Neural progenitor cell (in vitro differentiated cells): ENCODE results near the gene SLC17A9. TPM values are rescaled to one million over a fixed set of nuclear protein-coding genes. Genes with fewer than 3 reads are reported as not detected.
A peak's percentile ranks its signal among the peaks of the same experiment; 100 is the strongest.

Experiments used
- DNase-seq: peaks from one replicate; pipeline ENCODE4 v3.0.0-alpha.2; 2016; ENCODE audit warnings: low spot score
- H2AFZ ChIP-seq: fragments of 200-600 bp; sonication (generic); replicated peaks from 2 replicates; pipeline ENCODE4 v1.6.1; 2016; ENCODE audit warnings: antibody characterized with exemption
- H3F3A ChIP-seq: fragments of 200-600 bp; sonication (generic); 2 replicates; pipeline ENCODE4 v1.6.1; 2016; ENCODE audit warnings: antibody characterized with exemption, low read depth
- H3K27ac ChIP-seq: fragments of 200-600 bp; sonication (generic); 2 replicates; pipeline ENCODE4 v1.5.1; 2016; ENCODE audit warnings: mild to moderate bottlenecking
- H3K27me3 ChIP-seq: fragments of 200-600 bp; sonication (generic); 2 replicates; pipeline ENCODE4 v1.6.1; 2016; ENCODE audit warnings: mild to moderate bottlenecking, moderate library complexity
- H3K36me3 ChIP-seq: fragments of 200-600 bp; sonication (generic); 2 replicates; pipeline ENCODE4 v1.5.1; 2016
- H3K4me1 ChIP-seq: fragments of 200-600 bp; sonication (generic); 2 replicates; pipeline ENCODE4 v1.6.1; 2016; ENCODE audit warnings: mixed run types
- H3K4me2 ChIP-seq: fragments of 200-600 bp; sonication (generic); 2 replicates; pipeline ENCODE4 v1.6.1; 2016
- H3K4me3 ChIP-seq: fragments of 200-600 bp; sonication (generic); 2 replicates; pipeline ENCODE4 v1.5.1; 2016
- H3K79me2 ChIP-seq: fragments of 200-600 bp; sonication (generic); 2 replicates; pipeline ENCODE4 v1.6.1; 2016; ENCODE audit warnings: low read depth
- H3K9ac ChIP-seq: fragments of 200-600 bp; sonication (generic); 2 replicates; pipeline ENCODE4 v1.6.1; 2016
- H3K9me3 ChIP-seq: fragments of 200-600 bp; sonication (generic); 2 replicates; pipeline ENCODE4 v1.5.1; 2016; ENCODE audit warnings: low read depth
- H4K20me1 ChIP-seq: fragments of 200-600 bp; sonication (generic); 2 replicates; pipeline ENCODE4 v1.6.1; 2016; ENCODE audit warnings: low read depth
- H3K27ac Mint-ChIP-seq: 3 replicates; pipeline ENCODE4 v1.8.0; 2021; ENCODE audit warnings: mixed read lengths
- H3K27me3 Mint-ChIP-seq: 2 replicates; pipeline ENCODE4 v1.8.0; 2022; ENCODE audit warnings: low read depth, mild to moderate bottlenecking, inconsistent platforms, moderate library complexity, mixed read lengths; ENCODE audit not compliant: insufficient read depth
- H3K36me3 Mint-ChIP-seq: 3 replicates; pipeline ENCODE4 v1.8.0; 2021; ENCODE audit warnings: mixed read lengths
- H3K4me1 Mint-ChIP-seq: 3 replicates; pipeline ENCODE4 v1.8.0; 2021; ENCODE audit warnings: mixed read lengths
- H3K4me3 Mint-ChIP-seq: 3 replicates; pipeline ENCODE4 v1.8.0; 2021; ENCODE audit warnings: mild to moderate bottlenecking, moderate library complexity, mixed read lengths
- H3K9me3 Mint-ChIP-seq: 3 replicates; pipeline ENCODE4 v1.8.0; 2020; ENCODE audit warnings: mixed read lengths
- CTCF ChIP-seq: fragments of 200-600 bp; sonication (generic); IDR thresholded peaks from 2 replicates; pipeline ENCODE4 v1.5.1; 2017; ENCODE audit warnings: antibody characterized with exemption, mild to moderate bottlenecking
- EZH2 ChIP-seq: fragments of 200-600 bp; sonication (generic); IDR thresholded peaks from 2 replicates; pipeline ENCODE4 v1.6.1; 2017; ENCODE audit warnings: antibody characterized with exemption, mild to moderate bottlenecking, moderate library complexity
- EZH2phosphoT487 ChIP-seq: fragments of 200-600 bp; sonication (generic); IDR thresholded peaks from 2 replicates; pipeline ENCODE4 v1.6.1; 2017; ENCODE audit warnings: antibody characterized with exemption
- total RNA-seq: library from RNA; depleted of rRNA; stranded (reverse); fragments of >200 nt; gene quantifications from 2 replicates; pipeline ENCODE4 v1.2.3, GENCODE V29; 2015; ENCODE audit warnings: low replicate concordance

The SLC17A9 gene
- total RNA-seq, 1 donor from 2014 or later: 0.17 TPM

DNA sequence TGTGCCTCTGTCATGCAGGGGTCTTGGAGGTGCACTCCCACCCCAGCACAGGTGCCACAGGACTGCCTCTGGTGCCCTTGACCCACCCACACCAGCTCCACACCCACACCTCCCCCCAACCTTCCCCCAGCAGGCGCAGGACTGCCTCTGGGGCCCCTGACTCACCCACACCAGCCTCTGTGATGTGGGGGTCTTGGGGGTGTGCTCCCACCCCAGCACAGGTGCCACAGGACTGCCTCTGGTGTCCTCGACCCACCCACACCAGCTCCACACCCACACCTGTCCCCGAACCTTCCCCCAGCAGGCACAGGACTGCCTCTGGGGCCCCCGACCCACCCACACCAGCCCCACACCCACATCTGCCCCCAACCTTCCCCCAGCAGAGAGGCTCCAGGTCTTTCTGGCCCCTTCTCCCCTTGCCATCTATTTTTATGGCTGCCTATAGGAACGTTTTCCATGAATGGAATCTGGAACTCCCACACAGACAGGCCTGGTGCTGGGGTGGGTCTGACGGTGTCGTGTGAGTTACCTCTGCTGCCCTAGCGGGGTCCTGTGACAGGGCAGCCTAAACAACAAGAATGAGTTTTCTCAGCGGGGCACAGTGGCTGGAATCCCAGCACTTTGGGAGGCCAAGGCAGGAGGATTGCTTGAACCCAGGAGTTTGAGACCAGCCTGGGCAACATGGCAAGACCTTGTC lies 23.5 kb downstream of the SLC17A9 start:
- DNase-seq: no peak
- no peak overlapping the region for H3K27ac ChIP-seq
- H3K9me3 Mint-ChIP-seq: no peaks in the 10 kb centered on the region
- no peaks in the 10 kb centered on the region for H3K79me2 ChIP-seq
- peak overlapping the region; percentile 53 for H3K4me3 Mint-ChIP-seq
- no peak for TF ChIP-seq EZH2phosphoT487
- no peak for TF ChIP-seq CTCF
- TF ChIP-seq EZH2: no peak
- peak overlapping the region; percentile 40 for H3K27ac Mint-ChIP-seq
- no peak overlapping the region for H3K4me2 ChIP-seq
- H3K4me3 ChIP-seq: no peak overlapping the region
- no peaks in the 10 kb centered on the region for H3K36me3 Mint-ChIP-seq
- H3F3A ChIP-seq: peaks cover 17% of the 10 kb centered on the region
- no peaks in the 10 kb centered on the region for H3K36me3 ChIP-seq
- H3K27me3 Mint-ChIP-seq: peaks cover 48% of the 10 kb centered on the region
- peaks cover 27% of the 10 kb centered on the region for H3K4me1 ChIP-seq
- no peak overlapping the region for H3K9ac ChIP-seq
- no peaks in the 10 kb centered on the region for H3K9me3 ChIP-seq
- H4K20me1 ChIP-seq: peaks cover 8% of the 10 kb centered on the region
- H2AFZ ChIP-seq: no peak overlapping the region
- peaks cover 61% of the 10 kb centered on the region for H3K27me3 ChIP-seq
- H3K4me1 Mint-ChIP-seq: peaks cover 46% of the 10 kb centered on the region

GRCh38 chr20:62976886-62977285 lies 24.4 kb downstream of the SLC17A9 start:
- peaks cover 27% of the 10 kb centered on the region for H3K4me1 ChIP-seq
- no peak overlapping the region for H3K4me3 ChIP-seq
- H3K9me3 ChIP-seq: no peaks in the 10 kb centered on the region
- H3K36me3 ChIP-seq: no peaks in the 10 kb centered on the region
- Mint-ChIP-seq H3K27me3 (peaks cover 41% of the 10 kb centered on the region), H3K27ac (peak overlapping the region; percentile 40), H3K9me3 (no peaks in the 10 kb centered on the region), H3K36me3 (no peaks in the 10 kb centered on the region), H3K4me1 (peaks cover 44% of the 10 kb centered on the region), H3K4me3 (no peak overlapping the region)
- no peak overlapping the region for H2AFZ ChIP-seq
- H4K20me1 ChIP-seq: peaks cover 8% of the 10 kb centered on the region
- no peak overlapping the region for H3K27ac ChIP-seq
- no peaks in the 10 kb centered on the region for H3K79me2 ChIP-seq
- no peak overlapping the region for H3K4me2 ChIP-seq
- no peak overlapping the region for H3K9ac ChIP-seq
- peaks cover 17% of the 10 kb centered on the region for H3F3A ChIP-seq
- no peak for DNase-seq
- peaks cover 61% of the 10 kb centered on the region for H3K27me3 ChIP-seq
- TF ChIP-seq EZH2 (no peak), CTCF (no peak), EZH2phosphoT487 (no peak)

DNA sequence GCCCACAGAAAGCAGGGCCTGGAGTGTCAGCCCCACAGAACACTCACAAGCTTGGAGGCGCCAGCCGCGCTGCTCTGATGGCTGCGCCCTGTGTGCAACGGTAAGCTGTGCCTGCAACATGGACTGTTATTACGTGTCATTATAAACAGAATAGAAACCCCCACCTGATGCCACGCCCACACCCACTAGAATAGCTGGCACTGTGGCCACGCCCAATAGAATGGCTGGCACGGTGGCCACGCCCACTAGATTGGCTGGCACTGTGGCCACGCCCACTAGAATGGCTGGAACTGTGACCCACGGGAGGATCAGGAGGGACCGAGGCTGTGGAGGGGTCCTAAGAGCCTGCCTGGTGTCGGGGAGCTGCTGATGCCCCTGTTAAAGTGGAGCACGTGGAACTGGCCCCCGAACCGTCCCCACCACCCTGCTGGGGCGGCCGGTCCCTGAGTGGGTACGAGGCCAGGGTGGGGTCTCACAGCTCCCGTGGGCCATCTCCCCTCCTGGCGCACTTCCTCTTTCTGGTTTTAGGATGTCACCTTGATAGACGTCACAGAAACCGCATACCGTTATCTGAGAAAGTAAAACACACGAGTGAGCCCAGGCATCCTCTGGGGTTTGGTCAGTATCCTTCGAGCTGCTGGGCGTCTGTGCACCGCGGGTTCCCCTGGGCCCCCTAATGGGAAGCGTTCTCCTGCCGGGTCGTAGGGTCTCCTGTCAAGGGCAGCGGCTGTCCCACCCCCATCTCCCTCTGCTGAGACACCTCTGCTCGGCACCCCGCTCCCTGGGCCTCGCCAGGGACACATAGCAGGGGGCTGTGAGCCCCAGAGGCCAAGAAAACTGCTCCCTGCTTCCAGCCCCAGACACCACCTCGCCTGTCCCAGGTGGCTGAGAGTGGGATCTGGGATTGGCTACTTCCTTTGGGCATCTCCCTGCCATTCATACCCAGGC lies 25.4 kb downstream of the SLC17A9 start:
- peaks cover 17% of the 10 kb centered on the region for H3F3A ChIP-seq
- peaks cover 43% of the 10 kb centered on the region for H3K4me1 Mint-ChIP-seq

More for the DNA sequence above, 25.4 kb downstream of the SLC17A9 start:
- H3K27ac ChIP-seq: no peak overlapping the region
- peaks cover 52% of the 10 kb centered on the region for H3K27me3 ChIP-seq
- H2AFZ ChIP-seq: no peak overlapping the region
- H3K4me3 ChIP-seq: no peak overlapping the region
- no peak overlapping the region for H3K4me2 ChIP-seq
- Mint-ChIP-seq H3K9me3 (no peaks in the 10 kb centered on the region), H3K4me3 (no peak overlapping the region), H3K36me3 (no peaks in the 10 kb centered on the region), H3K27me3 (peaks cover 41% of the 10 kb centered on the region), H3K27ac (no peak overlapping the region)
- H3K4me1 ChIP-seq: peaks cover 28% of the 10 kb centered on the region
- no peaks in the 10 kb centered on the region for H3K79me2 ChIP-seq
- peaks cover 8% of the 10 kb centered on the region for H4K20me1 ChIP-seq
- DNase-seq: no peak
- no peak for TF ChIP-seq EZH2phosphoT487
- no peak for TF ChIP-seq EZH2
- TF ChIP-seq CTCF: no peak
- no peak overlapping the region for H3K9ac ChIP-seq
- H3K9me3 ChIP-seq: no peaks in the 10 kb centered on the region
- H3K36me3 ChIP-seq: no peaks in the 10 kb centered on the region
